GM12878 (cell line): ENCODE data around the gene VPS29. TPM values are rescaled to one million over a fixed set of nuclear protein-coding genes. Genes with fewer than 3 reads are reported as not detected.

Source experiments
- ATAC-seq: fragments of 200-7000 bp; cut with Tn5 transposase; 3 replicates; pipeline ENCODE4 v1.9.1; 2020; ENCODE audit warnings: mild to moderate bottlenecking, moderate library complexity
- BruUV-seq: library from RNA; stranded (reverse); fragments of 400-500 nt; replicated peaks from 2 replicates; lab custom pipeline; 2021; lab: Mats Ljungman, UMichigan
- CTCF ChIA-PET: fragments of 300-600 bp; sonication (Branson Sonifier 250); formaldehyde crosslinking; extraction: SDS; loops from one replicate; lab custom pipeline; 2021; ENCODE audit warnings: inconsistent platforms; lab: Yijun Ruan, JAX
- POLR2A ChIA-PET: fragments of 350-600 bp; formaldehyde crosslinking; extraction: SDS; loops from one replicate; lab custom pipeline; 2021; ENCODE audit warnings: inconsistent platforms; lab: Charles Lee
- RAD21 ChIA-PET: fragments of 300-600 bp; sonication (Branson Sonifier 250); formaldehyde crosslinking; loops from one replicate; lab custom pipeline; 2023; ENCODE audit warnings: antibody characterized with exemption; ENCODE audit not compliant: unreplicated experiment; lab: Charles Lee
- SMC1A ChIA-PET: fragments of 300-600 bp; sonication (Branson Sonifier 250); formaldehyde crosslinking; loops from one replicate; lab custom pipeline; 2023; ENCODE audit not compliant: unreplicated experiment, uncharacterized antibody; lab: Charles Lee
- DNase-seq: peaks from one replicate; pipeline ENCODE4 v3.0.0-alpha.2; 2011; ENCODE audit warnings: low read depth, low spot score
- FAIRE-seq: peaks from 3 replicates; lab custom pipeline; 2011; peaks lifted over from hg19 to GRCh38; lab: Jason Lieb, UNC
- H2AFZ ChIP-seq: 2 replicates; pipeline ENCODE4 v1.6.0; 2011; ENCODE audit warnings: low read depth, low read length, control low read depth; ENCODE audit not compliant: control insufficient read depth
- H3K27ac ChIP-seq: 2 replicates; pipeline ENCODE4 v1.5.1; 2011; ENCODE audit warnings: control low read depth; ENCODE audit not compliant: control insufficient read depth, insufficient read depth
- H3K27me3 ChIP-seq, 2 experiments: replicated peaks in 1 of 2; 2 replicates each; pipeline versions ENCODE4 v1.6.0 to v1.6.1; 2011; ENCODE audit warnings: low read length in 1 of 2; ENCODE audit not compliant: control insufficient read depth in 2 of 2, insufficient read depth in 2 of 2
- H3K36me3 ChIP-seq, 2 experiments: 2 replicates each; pipeline ENCODE4 v1.5.1; 2011; ENCODE audit warnings: low read length in 1 of 2; ENCODE audit not compliant: control insufficient read depth in 2 of 2, insufficient read depth in 2 of 2
- H3K4me1 ChIP-seq: 2 replicates; pipeline ENCODE4 v1.6.1; 2011; ENCODE audit warnings: mild to moderate bottlenecking, low read length, moderate library complexity, mixed read lengths; ENCODE audit not compliant: control insufficient read depth, insufficient read depth
- H3K4me2 ChIP-seq: 2 replicates; pipeline ENCODE4 v1.6.0; 2011; ENCODE audit warnings: control low read depth; ENCODE audit not compliant: control insufficient read depth, insufficient read depth
- H3K4me3 ChIP-seq: fragments of 200-600 bp; sonication (generic); 2 replicates; pipeline ENCODE4 v1.5.1; 2016
- H3K79me2 ChIP-seq: 2 replicates; pipeline ENCODE4 v1.6.0; 2011; ENCODE audit warnings: low read length; ENCODE audit not compliant: control insufficient read depth, insufficient read depth
- H3K9ac ChIP-seq: 2 replicates; pipeline ENCODE4 v1.8.0; 2011; ENCODE audit warnings: low read length, control low read depth, mixed read lengths; ENCODE audit not compliant: control insufficient read depth, insufficient read depth
- H3K9me3 ChIP-seq: replicated peaks from 3 replicates; pipeline ENCODE4 v1.5.1; 2011; ENCODE audit warnings: mild to moderate bottlenecking, low read length; ENCODE audit not compliant: control insufficient read depth, insufficient read depth
- H4K20me1 ChIP-seq: 2 replicates; pipeline ENCODE4 v1.6.0; 2011; ENCODE audit not compliant: control insufficient read depth, insufficient read depth
- CBFB ChIP-seq: IDR thresholded peaks from 2 replicates; pipeline ENCODE4 v1.6.1; 2016; ENCODE audit warnings: antibody characterized with exemption, low read depth
- IKZF2 ChIP-seq, 2 experiments: fragments of 450-650 bp; IDR thresholded peaks; 2 replicates each; pipeline ENCODE4 v1.6.1; 2017; ENCODE audit warnings: mild to moderate bottlenecking in 2 of 2, moderate library complexity in 2 of 2
- NFYA ChIP-seq: IDR thresholded peaks from 2 replicates; pipeline ENCODE4 v1.6.1; 2011; ENCODE audit warnings: low read depth, mild to moderate bottlenecking, low read length, improper control_type of control experiment, borderline replicate concordance
- SMC3 ChIP-seq: IDR thresholded peaks from 2 replicates; pipeline ENCODE4 v1.6.1; 2011; ENCODE audit warnings: low read length, improper control_type of control experiment, borderline replicate concordance
- ZNF24 ChIP-seq: fragments of 450-650 bp; IDR thresholded peaks from 2 replicates; pipeline ENCODE4 v1.6.1; 2017; ENCODE audit warnings: antibody characterized with exemption, mild to moderate bottlenecking
- ZNF384 ChIP-seq: IDR thresholded peaks from 2 replicates; pipeline ENCODE4 v1.6.1; 2012; ENCODE audit warnings: low read depth, mild to moderate bottlenecking, low read length, improper control_type of control experiment, borderline replicate concordance
- WGBS: methylation state at CpG from one replicate; pipeline ENCODE4 v1.1.6; 2016; ENCODE audit warnings: low lambda C conversion rate; ENCODE audit not compliant: insufficient replicate concordance, insufficient coverage; ENCODE audit errors: missing lambda C conversion rate; 5-methylcytosine and 5-hydroxymethylcytosine counted together
- in situ Hi-C: fragments of 300-500 bp; cut with MboI; formaldehyde crosslinking; loops from 9 replicates; pipeline ENCODE4 v1.14.3; 2018; ENCODE audit warnings: mixed read lengths
- intact Hi-C: fragments of 100-400 bp; cut with micrococcal nuclease; formaldehyde crosslinking; loops from one replicate; pipeline ENCODE4 v1.14.2; 2022; ENCODE audit not compliant: unreplicated experiment
- polyA plus RNA-seq, 11 experiments: library from polyadenylated mRNA; depleted of rRNA in 4 of 11; unstranded in 6 of 11; stranded (reverse) in 5 of 11; fragments of >200 nt; fragmentation: Nextera tagmentation in 4 of 11; fragmentation: Illumina TruSeq in 1 of 11; extraction: Ambion mirVana in 4 of 11; extraction: Trizol in 1 of 11; gene quantifications; 1 replicate in 1 of 11; 2 replicates in 10 of 11; pipeline versions ENCODE4 v1.2.1 to v1.2.3, GENCODE V29; 2011 to 2016; ENCODE audit warnings: inconsistent platforms in 2 of 11, missing spikeins in 2 of 11, low read depth in 1 of 11
- total RNA-seq, 4 experiments: library from RNA; depleted of rRNA in 3 of 4; stranded (reverse); fragments of >200 nt in 3 of 4; fragmentation: Illumina TruSeq in 1 of 4; extraction: Trizol in 1 of 4; gene quantifications; 2 replicates each; pipeline versions ENCODE4 v1.2.1 to v1.2.3, GENCODE V29; 2013 to 2021
- TF ChIP-seq, protein P1 (sequence below): IDR thresholded peaks from 2 replicates; pipeline ENCODE4 v1.6.1; 2011; ENCODE audit warnings: low read depth, low read length, improper control_type of control experiment, borderline replicate concordance
- TF ChIP-seq, protein P2 (sequence below): fragments of 450-650 bp; conservative IDR thresholded peaks from 2 replicates; pipeline ENCODE4 v1.6.1; 2017; ENCODE audit warnings: mild to moderate bottlenecking, moderate library complexity

The VPS29 gene
- total and polyA plus RNA-seq, 10 of the 15 experiments (the other 5 are each of a cell fraction or from before 2014, with no cell fraction given) = 65.3 to 405 (median 206) TPM

DNA sequence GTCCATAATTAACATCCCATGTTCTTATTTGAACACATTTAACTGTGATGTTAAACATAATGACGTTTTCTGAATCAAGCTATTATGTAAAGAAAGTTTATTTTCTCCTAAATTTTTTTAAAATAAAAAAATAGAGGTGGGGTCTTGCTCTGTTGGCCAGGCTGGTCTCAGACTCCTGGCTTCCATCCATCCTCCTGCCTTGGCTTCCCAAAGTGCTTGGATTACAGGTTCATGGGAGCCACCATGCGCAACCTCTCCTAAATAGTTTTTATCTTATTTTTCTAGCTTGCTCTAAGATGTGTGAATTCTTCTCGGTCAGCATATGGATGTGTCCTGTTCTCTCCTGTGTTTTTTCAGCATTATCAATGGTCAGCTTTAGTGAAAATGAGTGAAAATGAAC, 3.4 kb upstream of the VPS29 start (continued):
- TF ChIP-seq, protein P1, sequence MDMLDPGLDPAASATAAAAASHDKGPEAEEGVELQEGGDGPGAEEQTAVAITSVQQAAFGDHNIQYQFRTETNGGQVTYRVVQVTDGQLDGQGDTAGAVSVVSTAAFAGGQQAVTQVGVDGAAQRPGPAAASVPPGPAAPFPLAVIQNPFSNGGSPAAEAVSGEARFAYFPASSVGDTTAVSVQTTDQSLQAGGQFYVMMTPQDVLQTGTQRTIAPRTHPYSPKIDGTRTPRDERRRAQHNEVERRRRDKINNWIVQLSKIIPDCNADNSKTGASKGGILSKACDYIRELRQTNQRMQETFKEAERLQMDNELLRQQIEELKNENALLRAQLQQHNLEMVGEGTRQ = no peak
- TF ChIP-seq, protein P2, sequence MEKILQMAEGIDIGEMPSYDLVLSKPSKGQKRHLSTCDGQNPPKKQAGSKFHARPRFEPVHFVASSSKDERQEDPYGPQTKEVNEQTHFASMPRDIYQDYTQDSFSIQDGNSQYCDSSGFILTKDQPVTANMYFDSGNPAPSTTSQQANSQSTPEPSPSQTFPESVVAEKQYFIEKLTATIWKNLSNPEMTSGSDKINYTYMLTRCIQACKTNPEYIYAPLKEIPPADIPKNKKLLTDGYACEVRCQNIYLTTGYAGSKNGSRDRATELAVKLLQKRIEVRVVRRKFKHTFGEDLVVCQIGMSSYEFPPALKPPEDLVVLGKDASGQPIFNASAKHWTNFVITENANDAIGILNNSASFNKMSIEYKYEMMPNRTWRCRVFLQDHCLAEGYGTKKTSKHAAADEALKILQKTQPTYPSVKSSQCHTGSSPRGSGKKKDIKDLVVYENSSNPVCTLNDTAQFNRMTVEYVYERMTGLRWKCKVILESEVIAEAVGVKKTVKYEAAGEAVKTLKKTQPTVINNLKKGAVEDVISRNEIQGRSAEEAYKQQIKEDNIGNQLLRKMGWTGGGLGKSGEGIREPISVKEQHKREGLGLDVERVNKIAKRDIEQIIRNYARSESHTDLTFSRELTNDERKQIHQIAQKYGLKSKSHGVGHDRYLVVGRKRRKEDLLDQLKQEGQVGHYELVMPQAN = no peak
- TF ChIP-seq ZNF384 = no peak
- TF ChIP-seq, all 136 proteins: peak for 0

DNA sequence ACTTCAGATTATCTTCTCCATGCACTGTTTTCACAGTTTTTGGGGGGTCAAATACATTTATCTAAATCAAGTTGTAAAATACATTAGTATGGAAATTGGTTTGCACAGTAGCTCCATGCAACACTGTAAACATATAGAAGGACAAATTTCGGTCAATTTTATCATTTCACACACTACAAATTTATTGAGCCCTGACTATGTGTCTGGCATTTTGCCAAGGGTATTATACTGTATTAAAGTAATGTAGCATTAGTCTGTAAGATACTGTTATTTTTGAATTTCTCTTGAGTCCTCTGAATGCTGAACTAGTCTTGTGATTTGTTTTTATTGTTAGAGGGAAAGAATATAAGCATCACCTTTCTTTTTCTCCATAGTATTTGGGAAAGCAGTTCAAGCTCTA, 1.5 kb upstream of the VPS29 start:
- H2AFZ ChIP-seq = no peak overlapping the region
- intact Hi-C loops (loop anchor here (2.0 kb wide), 1 partner anchor 35 kb away; the partner anchor contains the start of genes FAM216A and GPN3), in situ Hi-C loops (no loop called here)
- BruUV-seq = no TSS peak
- no peak for DNase-seq
- H3K9me3 ChIP-seq = no peaks in the 10 kb centered on the region
- POLR2A ChIA-PET = interaction anchor here (0.5 to 1.4 kb wide), 10 partner anchors 10 to 302 kb away, joined by 3 to 4 read pairs (median 3); no protein-coding TSS in a partner anchor
- H3K4me2 ChIP-seq = no peak overlapping the region
- 100% methylated on average over 1 of the region's 1 CpG for WGBS
- RAD21 ChIA-PET = interaction anchor here (1.0 to 3.6 kb wide), 4 partner anchors 35 to 97 kb away, joined by 3 to 25 read pairs (median 8); partner anchors contain the start of genes ARPC3, FAM216A and GPN3
- no peaks in the 10 kb centered on the region for H4K20me1 ChIP-seq
- H3K9ac ChIP-seq = no peak overlapping the region
- peaks cover 37% of the 10 kb centered on the region for H3K79me2 ChIP-seq
- SMC1A ChIA-PET = interaction anchor here (0.6 to 26.9 kb wide), 10 partner anchors 10 to 175 kb away, joined by 3 to 492 read pairs (median 4); partner anchors contain the start of genes FAM216A and GPN3
- CTCF ChIA-PET = interaction anchor here (0.6 to 21.1 kb wide), 8 partner anchors 8 to 399 kb away, joined by 3 to 462 read pairs (median 4); partner anchors contain the start of genes ARPC3 and FAM216A
- no peaks in the 10 kb centered on the region for H3K27me3 ChIP-seq
- H3K4me1 ChIP-seq = peaks cover 4% of the 10 kb centered on the region
- TF ChIP-seq ZNF24 = no peak
- TF ChIP-seq IKZF2 (IDR thresholded peaks at IDR 0.05) = no peak
- no peak for TF ChIP-seq CBFB
- no peak for TF ChIP-seq NFYA
- no peak for TF ChIP-seq SMC3
- H3K27ac ChIP-seq = no peak overlapping the region
- no peak overlapping the region for H3K4me3 ChIP-seq
- peaks cover 0 to 2% of the 10 kb centered on the region in 2 experiments; a peak in 1 of 4 replicates for H3K36me3 ChIP-seq
- FAIRE-seq = no peak
- ATAC-seq = no peak
